NT2/D1 (cell line): Measurements from ENCODE around the gene TIAM2.

Source experiments
- SUZ12 ChIP-seq: IDR thresholded peaks from 2 replicates; pipeline ENCODE4 v1.6.1; 2011; ENCODE audit not compliant: insufficient read length, insufficient read depth; ENCODE audit errors: extremely low read depth
- YY1 ChIP-seq: IDR thresholded peaks from 2 replicates; pipeline ENCODE4 v1.6.1; 2011; ENCODE audit not compliant: insufficient read length, insufficient read depth
- ZNF274 ChIP-seq: IDR thresholded peaks from 2 replicates; pipeline ENCODE4 v1.6.1; 2011; ENCODE audit warnings: mild to moderate bottlenecking, low read depth, low read length

- TF ChIP-seq ZNF274 (no peak), YY1 (no peak), SUZ12 (no peak)
Observed at GRCh38 chr6:155292711-155293110, 297.6 kb downstream of the TIAM2 start.
